C4-2B (cell line): ENCODE measurements around the gene SPG7.
"Not testable (repeated sequence)": the region's sequence is repeated elsewhere in the genome, so short reads cannot be mapped to it uniquely, and the experiment has no call there.

ENCODE experiments used
- ZFX ChIP-seq: fragments of 450-650 bp; IDR thresholded peaks from 2 replicates; pipeline ENCODE4 v1.6.1; 2017
- TF ChIP-seq, protein P1 (sequence below): fragments of 450-650 bp; conservative IDR thresholded peaks from 2 replicates; pipeline ENCODE4 v1.5.1; 2017; ENCODE audit warnings: mild to moderate bottlenecking

DNA sequence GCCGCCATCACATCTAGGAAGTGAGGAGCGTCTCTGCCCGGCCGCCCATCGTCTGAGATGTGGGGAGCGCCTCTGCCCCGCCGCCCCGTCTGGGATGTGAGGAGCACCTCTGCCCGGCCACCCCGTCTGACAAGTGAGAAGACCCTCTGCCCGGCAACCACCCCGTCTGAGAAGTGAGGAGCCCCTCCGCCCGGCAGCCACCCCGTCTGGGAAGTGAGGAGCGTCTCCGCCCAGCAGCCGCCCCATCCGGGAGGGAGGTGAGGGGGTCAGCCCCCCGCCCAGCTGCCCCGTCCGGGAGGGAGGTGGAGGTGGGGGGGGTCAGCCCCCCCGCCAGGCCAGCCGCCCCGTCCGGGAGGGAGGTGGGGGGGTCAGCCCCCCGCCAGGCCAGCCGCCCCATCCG is 45.6 kb upstream of the SPG7 start:
- TF ChIP-seq, protein P1, sequence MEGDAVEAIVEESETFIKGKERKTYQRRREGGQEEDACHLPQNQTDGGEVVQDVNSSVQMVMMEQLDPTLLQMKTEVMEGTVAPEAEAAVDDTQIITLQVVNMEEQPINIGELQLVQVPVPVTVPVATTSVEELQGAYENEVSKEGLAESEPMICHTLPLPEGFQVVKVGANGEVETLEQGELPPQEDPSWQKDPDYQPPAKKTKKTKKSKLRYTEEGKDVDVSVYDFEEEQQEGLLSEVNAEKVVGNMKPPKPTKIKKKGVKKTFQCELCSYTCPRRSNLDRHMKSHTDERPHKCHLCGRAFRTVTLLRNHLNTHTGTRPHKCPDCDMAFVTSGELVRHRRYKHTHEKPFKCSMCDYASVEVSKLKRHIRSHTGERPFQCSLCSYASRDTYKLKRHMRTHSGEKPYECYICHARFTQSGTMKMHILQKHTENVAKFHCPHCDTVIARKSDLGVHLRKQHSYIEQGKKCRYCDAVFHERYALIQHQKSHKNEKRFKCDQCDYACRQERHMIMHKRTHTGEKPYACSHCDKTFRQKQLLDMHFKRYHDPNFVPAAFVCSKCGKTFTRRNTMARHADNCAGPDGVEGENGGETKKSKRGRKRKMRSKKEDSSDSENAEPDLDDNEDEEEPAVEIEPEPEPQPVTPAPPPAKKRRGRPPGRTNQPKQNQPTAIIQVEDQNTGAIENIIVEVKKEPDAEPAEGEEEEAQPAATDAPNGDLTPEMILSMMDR, result not testable (repeated sequence)
- TF ChIP-seq ZFX, result not testable (repeated sequence)
